GM12878 (cell line): ENCODE measurements around the gene UMAD1.

Experiments used
- CTCF ChIP-seq, 3 experiments: IDR thresholded peaks in 2 of 3; conservative IDR thresholded peaks in 1 of 3; 2 replicates each; pipeline ENCODE4 v1.5.1; 2011; ENCODE audit warnings: low read depth in 3 of 3, low read length in 3 of 3, mild to moderate bottlenecking in 3 of 3, control low read depth in 2 of 3, moderate library complexity in 2 of 3, inconsistent platforms in 1 of 3, mixed read lengths in 1 of 3; ENCODE audit not compliant: control insufficient read depth in 2 of 3, insufficient read depth in 1 of 3; ENCODE audit errors: extremely low read depth in 1 of 3
- E2F4 ChIP-seq: IDR thresholded peaks from 2 replicates; pipeline ENCODE4 v1.6.1; 2012; ENCODE audit warnings: low read depth, low read length, improper control_type of control experiment
- ETV6 ChIP-seq, 2 experiments: fragments of 450-650 bp in 1 of 2; IDR thresholded peaks in 1 of 2; conservative IDR thresholded peaks in 1 of 2; 2 replicates each; pipeline ENCODE4 v1.6.1; 2014; ENCODE audit warnings: antibody characterized with exemption in 1 of 2, borderline replicate concordance in 1 of 2, low read depth in 1 of 2, mild to moderate bottlenecking in 1 of 2, moderate library complexity in 1 of 2
- GATAD2B ChIP-seq: fragments of 450-650 bp; conservative IDR thresholded peaks from 2 replicates; pipeline ENCODE4 v1.6.1; 2017; ENCODE audit warnings: low read depth, mild to moderate bottlenecking, moderate library complexity
- HDAC6 ChIP-seq: fragments of 200-600 bp; sonication (generic); IDR thresholded peaks from one replicate; pipeline ENCODE4 v1.8.0; 2017; ENCODE audit warnings: antibody characterized with exemption; ENCODE audit not compliant: unreplicated experiment
- IRF3 ChIP-seq: fragments of 450-650 bp; IDR thresholded peaks from 2 replicates; pipeline ENCODE4 v1.6.1; 2014; ENCODE audit warnings: mild to moderate bottlenecking
- RAD51 ChIP-seq: fragments of 450-650 bp; IDR thresholded peaks from 2 replicates; pipeline ENCODE4 v1.6.1; 2016; ENCODE audit warnings: moderate library complexity, mild to moderate bottlenecking, inconsistent platforms
- REST ChIP-seq: IDR thresholded peaks from 2 replicates; pipeline ENCODE4 v1.6.1; 2012; ENCODE audit warnings: mild to moderate bottlenecking, low read depth, low read length
- SKIL ChIP-seq: fragments of 450-650 bp; IDR thresholded peaks from 2 replicates; pipeline ENCODE4 v1.6.1; 2017; ENCODE audit warnings: mild to moderate bottlenecking, low read depth, inconsistent platforms; ENCODE audit not compliant: poor library complexity, severe bottlenecking
- TCF7 ChIP-seq: IDR thresholded peaks from 2 replicates; pipeline ENCODE4 v1.6.1; 2014; ENCODE audit warnings: antibody characterized with exemption, borderline replicate concordance
- USF2 ChIP-seq: IDR thresholded peaks from 2 replicates; pipeline ENCODE4 v1.6.1; 2011; ENCODE audit warnings: low read depth, low read length, improper control_type of control experiment, borderline replicate concordance
- ZBTB33 ChIP-seq: fragments of 450-650 bp; IDR thresholded peaks from 2 replicates; pipeline ENCODE4 v1.6.1; 2017; ENCODE audit warnings: mild to moderate bottlenecking

- TF ChIP-seq RAD51: no peak
- no peak for TF ChIP-seq E2F4
- TF ChIP-seq CTCF (IDR thresholded peaks at IDR 0.05 in 2 of 3, conservative IDR thresholded peaks at IDR 0.05 in 1 of 3; ENCODE audit: control insufficient read depth in 2 of 3, extremely low read depth in 1 of 3, insufficient read depth in 1 of 3, low read depth in 3 of 3, low read length in 3 of 3): no peak
- TF ChIP-seq IRF3: no peak
- no peak for TF ChIP-seq USF2
- no peak for TF ChIP-seq GATAD2B
- TF ChIP-seq REST: no peak
- no peak for TF ChIP-seq HDAC6
- TF ChIP-seq TCF7: no peak
- TF ChIP-seq SKIL: no peak
- no peak for TF ChIP-seq ZBTB33
- no peak for TF ChIP-seq ETV6 (conservative IDR thresholded peaks at IDR 0.05 in 1 of 2, IDR thresholded peaks at IDR 0.05 in 1 of 2; ENCODE audit: borderline replicate concordance in 1 of 2, low read depth in 1 of 2)
Observed at GRCh38 chr7:7652798-7653540, 12.4 kb downstream of the UMAD1 start.
